Measurements from ENCODE around the gene TMC2. TPM values are rescaled to one million over a fixed set of nuclear protein-coding genes. Genes with fewer than 3 reads are reported as not detected.

TMC2 gene
- total RNA-seq, 1 experiment from 2014 or later = not detected

DNA sequence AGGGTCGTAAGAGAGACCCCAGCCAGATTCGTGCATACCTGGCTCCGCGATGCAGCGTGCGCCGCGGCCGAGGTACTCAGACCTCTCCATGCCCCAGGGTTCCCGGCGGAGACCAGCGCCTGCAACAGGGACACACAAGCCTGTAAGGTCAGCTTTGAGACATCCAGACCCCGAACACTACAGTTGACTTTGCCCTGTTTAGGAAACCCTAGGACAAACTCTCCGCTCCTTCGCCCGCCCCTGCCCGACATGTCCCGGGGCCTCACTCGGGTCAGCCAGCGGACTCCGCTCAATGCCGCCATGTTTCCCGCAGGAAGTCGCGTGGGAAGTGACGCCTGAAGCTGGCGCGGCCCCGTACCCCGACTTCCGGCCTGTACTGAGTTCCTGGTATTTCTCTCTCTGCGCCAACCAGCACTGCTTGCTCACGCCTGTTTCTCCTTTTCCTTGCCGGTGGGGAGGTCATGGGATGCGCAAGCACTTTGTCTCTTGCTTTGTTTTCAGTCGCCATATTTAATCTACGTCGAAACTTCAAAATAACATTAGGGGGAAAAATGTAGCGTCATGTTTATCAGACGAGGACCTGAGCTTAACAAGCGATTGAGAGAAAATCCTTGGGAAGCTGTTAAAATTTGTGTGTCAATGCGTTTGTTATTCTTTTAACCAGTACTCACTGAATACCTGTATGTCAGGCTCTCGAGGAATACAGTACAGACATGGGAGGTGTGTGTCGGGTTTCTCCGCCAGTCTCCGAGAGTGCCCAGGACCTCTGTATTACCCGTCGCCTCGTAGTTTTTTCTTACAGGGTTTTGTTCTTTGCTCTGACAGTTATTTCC lies 127.7 kb downstream of the TMC2 start, which contains the start of gene IDH3B:
TSS of gene IDH3B (minus strand) at position 330 of the 833 bp plus-strand sequence. CDS start at position 302, 28 bp downstream.
- DNase-seq (ENCODE audit: low spot score) (peak; percentile 88), ATAC-seq (peak; percentile 90)
- peaks cover 41% of the 10 kb centered on the region for H3K36me3 Mint-ChIP-seq
- ChIA-PET POLR2A (interaction anchor here (0.7 to 2.4 kb wide), 2 partner anchors 12 to 131 kb away, joined by 3 to 22 read pairs; partner anchors contain the start of gene NOP56), CTCF (interaction anchor here (0.7 to 1.3 kb wide), 5 partner anchors 8 to 24 kb away, joined by 3 to 5 read pairs (median 3); no protein-coding TSS in a partner anchor)
- H3K4me3 Mint-ChIP-seq = peak within 1 kb of the TSS; percentile 98
- peak within 1 kb of the TSS; percentile 100 for H3K27ac Mint-ChIP-seq
- H3K27me3 Mint-ChIP-seq (ENCODE audit: low read depth) = peaks cover 24% of the 10 kb centered on the region
- no peaks in the 10 kb centered on the region for H3K9me3 Mint-ChIP-seq
- peaks cover 6% of the 10 kb centered on the region for H3K4me1 Mint-ChIP-seq
- TF ChIP-seq CREB1 (CRISPR knock-in tag; IDR thresholded peaks at IDR 0.05) = peak; percentile 91
- TF ChIP-seq FOXK1 (CRISPR knock-in tag; IDR thresholded peaks at IDR 0.05) = peak; percentile 96
- no peak for TF ChIP-seq NR2C2 (CRISPR knock-in tag; IDR thresholded peaks at IDR 0.05)
- no peak for TF ChIP-seq ZNF219 (CRISPR knock-in tag; IDR thresholded peaks at IDR 0.05; ENCODE audit: borderline replicate concordance)
- TF ChIP-seq, protein P1, sequence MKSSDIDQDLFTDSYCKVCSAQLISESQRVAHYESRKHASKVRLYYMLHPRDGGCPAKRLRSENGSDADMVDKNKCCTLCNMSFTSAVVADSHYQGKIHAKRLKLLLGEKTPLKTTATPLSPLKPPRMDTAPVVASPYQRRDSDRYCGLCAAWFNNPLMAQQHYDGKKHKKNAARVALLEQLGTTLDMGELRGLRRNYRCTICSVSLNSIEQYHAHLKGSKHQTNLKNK (CRISPR knock-in tag; IDR thresholded peaks at IDR 0.05) = no peak
- no peak for TF ChIP-seq TP53 (CRISPR knock-in tag; IDR thresholded peaks at IDR 0.05)
- TF ChIP-seq PRRX2 (CRISPR knock-in tag; IDR thresholded peaks at IDR 0.05) = no peak
- no peak for TF ChIP-seq MXD4 (CRISPR knock-in tag; IDR thresholded peaks at IDR 0.05; ENCODE audit: borderline replicate concordance)
- TF ChIP-seq GTF2I (CRISPR knock-in tag; conservative IDR thresholded peaks at IDR 0.05) = no peak
- TF ChIP-seq TEAD4 (CRISPR knock-in tag; IDR thresholded peaks at IDR 0.05) = no peak
- TF ChIP-seq, protein P2, sequence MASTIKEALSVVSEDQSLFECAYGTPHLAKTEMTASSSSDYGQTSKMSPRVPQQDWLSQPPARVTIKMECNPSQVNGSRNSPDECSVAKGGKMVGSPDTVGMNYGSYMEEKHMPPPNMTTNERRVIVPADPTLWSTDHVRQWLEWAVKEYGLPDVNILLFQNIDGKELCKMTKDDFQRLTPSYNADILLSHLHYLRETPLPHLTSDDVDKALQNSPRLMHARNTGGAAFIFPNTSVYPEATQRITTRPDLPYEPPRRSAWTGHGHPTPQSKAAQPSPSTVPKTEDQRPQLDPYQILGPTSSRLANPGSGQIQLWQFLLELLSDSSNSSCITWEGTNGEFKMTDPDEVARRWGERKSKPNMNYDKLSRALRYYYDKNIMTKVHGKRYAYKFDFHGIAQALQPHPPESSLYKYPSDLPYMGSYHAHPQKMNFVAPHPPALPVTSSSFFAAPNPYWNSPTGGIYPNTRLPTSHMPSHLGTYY (CRISPR knock-in tag; IDR thresholded peaks at IDR 0.05) = no peak
- no peak for TF ChIP-seq ZNF671 (CRISPR knock-in tag; IDR thresholded peaks at IDR 0.05)
- TF ChIP-seq, protein P3, sequence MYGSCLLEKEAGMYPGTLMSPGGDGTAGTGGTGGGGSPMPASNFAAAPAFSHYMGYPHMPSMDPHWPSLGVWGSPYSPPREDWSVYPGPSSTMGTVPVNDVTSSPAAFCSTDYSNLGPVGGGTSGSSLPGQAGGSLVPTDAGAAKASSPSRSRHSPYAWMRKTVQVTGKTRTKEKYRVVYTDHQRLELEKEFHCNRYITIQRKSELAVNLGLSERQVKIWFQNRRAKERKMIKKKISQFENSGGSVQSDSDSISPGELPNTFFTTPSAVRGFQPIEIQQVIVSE (CRISPR knock-in tag; IDR thresholded peaks at IDR 0.05; ENCODE audit: borderline replicate concordance) = no peak
- peak; percentile 53; the same call in 1 of the 2 replicates for TF ChIP-seq ZNF232 (CRISPR knock-in tag; IDR thresholded peaks at IDR 0.05)
- TF ChIP-seq NFATC4 (CRISPR knock-in tag; IDR thresholded peaks at IDR 0.05) = no peak; the same call in 1 of the 2 replicates
- TF ChIP-seq SMAD3 (CRISPR knock-in tag; IDR thresholded peaks at IDR 0.05; ENCODE audit: borderline replicate concordance) = no peak
- TF ChIP-seq, protein P4, sequence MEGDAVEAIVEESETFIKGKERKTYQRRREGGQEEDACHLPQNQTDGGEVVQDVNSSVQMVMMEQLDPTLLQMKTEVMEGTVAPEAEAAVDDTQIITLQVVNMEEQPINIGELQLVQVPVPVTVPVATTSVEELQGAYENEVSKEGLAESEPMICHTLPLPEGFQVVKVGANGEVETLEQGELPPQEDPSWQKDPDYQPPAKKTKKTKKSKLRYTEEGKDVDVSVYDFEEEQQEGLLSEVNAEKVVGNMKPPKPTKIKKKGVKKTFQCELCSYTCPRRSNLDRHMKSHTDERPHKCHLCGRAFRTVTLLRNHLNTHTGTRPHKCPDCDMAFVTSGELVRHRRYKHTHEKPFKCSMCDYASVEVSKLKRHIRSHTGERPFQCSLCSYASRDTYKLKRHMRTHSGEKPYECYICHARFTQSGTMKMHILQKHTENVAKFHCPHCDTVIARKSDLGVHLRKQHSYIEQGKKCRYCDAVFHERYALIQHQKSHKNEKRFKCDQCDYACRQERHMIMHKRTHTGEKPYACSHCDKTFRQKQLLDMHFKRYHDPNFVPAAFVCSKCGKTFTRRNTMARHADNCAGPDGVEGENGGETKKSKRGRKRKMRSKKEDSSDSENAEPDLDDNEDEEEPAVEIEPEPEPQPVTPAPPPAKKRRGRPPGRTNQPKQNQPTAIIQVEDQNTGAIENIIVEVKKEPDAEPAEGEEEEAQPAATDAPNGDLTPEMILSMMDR (IDR thresholded peaks at IDR 0.05) = no peak
- TF ChIP-seq, protein P5, sequence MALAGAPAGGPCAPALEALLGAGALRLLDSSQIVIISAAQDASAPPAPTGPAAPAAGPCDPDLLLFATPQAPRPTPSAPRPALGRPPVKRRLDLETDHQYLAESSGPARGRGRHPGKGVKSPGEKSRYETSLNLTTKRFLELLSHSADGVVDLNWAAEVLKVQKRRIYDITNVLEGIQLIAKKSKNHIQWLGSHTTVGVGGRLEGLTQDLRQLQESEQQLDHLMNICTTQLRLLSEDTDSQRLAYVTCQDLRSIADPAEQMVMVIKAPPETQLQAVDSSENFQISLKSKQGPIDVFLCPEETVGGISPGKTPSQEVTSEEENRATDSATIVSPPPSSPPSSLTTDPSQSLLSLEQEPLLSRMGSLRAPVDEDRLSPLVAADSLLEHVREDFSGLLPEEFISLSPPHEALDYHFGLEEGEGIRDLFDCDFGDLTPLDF (CRISPR knock-in tag; IDR thresholded peaks at IDR 0.05) = no peak
- TF ChIP-seq, protein P6, sequence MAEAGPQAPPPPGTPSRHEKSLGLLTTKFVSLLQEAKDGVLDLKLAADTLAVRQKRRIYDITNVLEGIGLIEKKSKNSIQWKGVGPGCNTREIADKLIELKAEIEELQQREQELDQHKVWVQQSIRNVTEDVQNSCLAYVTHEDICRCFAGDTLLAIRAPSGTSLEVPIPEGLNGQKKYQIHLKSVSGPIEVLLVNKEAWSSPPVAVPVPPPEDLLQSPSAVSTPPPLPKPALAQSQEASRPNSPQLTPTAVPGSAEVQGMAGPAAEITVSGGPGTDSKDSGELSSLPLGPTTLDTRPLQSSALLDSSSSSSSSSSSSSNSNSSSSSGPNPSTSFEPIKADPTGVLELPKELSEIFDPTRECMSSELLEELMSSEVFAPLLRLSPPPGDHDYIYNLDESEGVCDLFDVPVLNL (CRISPR knock-in tag; IDR thresholded peaks at IDR 0.05; ENCODE audit: borderline replicate concordance, low read depth) = 0 out of 2 replicates have a peak, but pooled peaks have one; percentile 5
- TF ChIP-seq ATF1 (CRISPR knock-in tag; IDR thresholded peaks at IDR 0.05) = no peak; the same call in 1 of the 2 replicates
- TF ChIP-seq ELF4 (CRISPR knock-in tag; IDR thresholded peaks at IDR 0.05; ENCODE audit: low read depth) = no peak
- TF ChIP-seq, protein P7, sequence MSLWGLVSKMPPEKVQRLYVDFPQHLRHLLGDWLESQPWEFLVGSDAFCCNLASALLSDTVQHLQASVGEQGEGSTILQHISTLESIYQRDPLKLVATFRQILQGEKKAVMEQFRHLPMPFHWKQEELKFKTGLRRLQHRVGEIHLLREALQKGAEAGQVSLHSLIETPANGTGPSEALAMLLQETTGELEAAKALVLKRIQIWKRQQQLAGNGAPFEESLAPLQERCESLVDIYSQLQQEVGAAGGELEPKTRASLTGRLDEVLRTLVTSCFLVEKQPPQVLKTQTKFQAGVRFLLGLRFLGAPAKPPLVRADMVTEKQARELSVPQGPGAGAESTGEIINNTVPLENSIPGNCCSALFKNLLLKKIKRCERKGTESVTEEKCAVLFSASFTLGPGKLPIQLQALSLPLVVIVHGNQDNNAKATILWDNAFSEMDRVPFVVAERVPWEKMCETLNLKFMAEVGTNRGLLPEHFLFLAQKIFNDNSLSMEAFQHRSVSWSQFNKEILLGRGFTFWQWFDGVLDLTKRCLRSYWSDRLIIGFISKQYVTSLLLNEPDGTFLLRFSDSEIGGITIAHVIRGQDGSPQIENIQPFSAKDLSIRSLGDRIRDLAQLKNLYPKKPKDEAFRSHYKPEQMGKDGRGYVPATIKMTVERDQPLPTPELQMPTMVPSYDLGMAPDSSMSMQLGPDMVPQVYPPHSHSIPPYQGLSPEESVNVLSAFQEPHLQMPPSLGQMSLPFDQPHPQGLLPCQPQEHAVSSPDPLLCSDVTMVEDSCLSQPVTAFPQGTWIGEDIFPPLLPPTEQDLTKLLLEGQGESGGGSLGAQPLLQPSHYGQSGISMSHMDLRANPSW (CRISPR knock-in tag; conservative IDR thresholded peaks at IDR 0.05; ENCODE audit: low read depth) = no peak
- peak; percentile 61; the same call in 1 of the 2 replicates for TF ChIP-seq SP1 (CRISPR knock-in tag; conservative IDR thresholded peaks at IDR 0.05)
- TF ChIP-seq TEAD1 (CRISPR knock-in tag; IDR thresholded peaks at IDR 0.05) = peak; percentile 89
- peak; percentile 60; the same call in 1 of the 2 replicates for TF ChIP-seq NFE2L1 (CRISPR knock-in tag; IDR thresholded peaks at IDR 0.05)

Data from WTC11 (cell line).